GM19351 (cell line): ENCODE data around the gene PLEKHG4.

Experiments used
- ATAC-seq: cut with Tn5 transposase; IDR thresholded peaks from one replicate; pipeline ENCODE4 v1.9.1; 2021; ENCODE audit warnings: mild to moderate bottlenecking, moderate library complexity; ENCODE audit not compliant: unreplicated experiment

The PLEKHG4 gene

GRCh38 chr16:67259705-67260104, 19.6 kb upstream of the PLEKHG4 start:
- no peak for ATAC-seq

DNA sequence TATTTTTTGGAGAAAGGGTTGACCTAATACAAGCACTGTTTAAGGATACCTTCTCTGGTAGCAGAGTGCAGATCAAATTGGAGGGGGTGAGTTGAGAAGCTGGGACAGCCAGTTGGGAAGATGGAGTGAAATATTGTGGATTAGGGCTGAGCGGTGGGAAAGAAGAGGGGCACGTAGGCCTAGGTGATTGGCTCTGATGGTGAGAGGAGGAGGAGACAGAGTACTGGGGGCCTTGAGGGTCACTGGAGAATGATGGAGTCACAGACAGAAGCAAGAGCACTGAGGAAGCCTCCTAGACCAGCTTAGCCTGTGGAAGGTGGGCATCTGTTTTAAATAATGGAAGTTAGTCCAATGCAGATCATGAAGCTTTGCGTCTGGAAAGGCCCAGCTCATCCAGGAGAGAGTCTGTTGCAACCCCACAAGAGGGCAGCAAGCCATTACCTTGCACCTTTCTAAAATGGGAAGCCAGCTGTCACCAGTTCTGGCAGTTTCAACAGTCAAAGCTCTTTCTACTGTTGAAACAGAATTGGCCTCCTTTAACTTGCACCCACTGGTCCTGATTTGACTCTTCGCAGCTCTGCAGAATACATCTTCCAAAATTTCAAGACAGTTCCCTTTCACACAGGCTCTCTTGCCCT, 18.8 kb upstream of the PLEKHG4 start:
- ATAC-seq: peak; percentile 56

- ATAC-seq: no peak
Measured at GRCh38 chr16:67263201-67263600, 16.1 kb upstream of the PLEKHG4 start.

DNA sequence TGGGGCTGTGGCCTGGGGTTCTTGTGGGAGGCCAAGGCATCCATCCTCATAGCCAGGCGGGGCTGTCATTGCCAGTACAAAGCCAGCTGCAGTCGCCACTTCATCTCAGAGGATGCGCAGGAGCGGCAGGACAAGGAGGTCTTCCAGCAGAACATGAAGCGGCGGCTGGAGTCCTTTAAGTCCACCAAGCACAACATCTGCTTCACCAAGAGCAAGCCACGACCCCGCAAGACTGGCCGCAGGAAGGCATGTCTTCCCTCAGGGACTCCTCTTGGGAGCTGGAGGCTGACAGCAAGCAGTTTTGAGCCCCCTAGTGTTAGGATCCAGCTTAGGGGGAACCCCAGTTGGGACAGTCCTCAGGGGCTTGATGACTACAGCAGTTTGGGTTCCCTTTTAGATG, 15.1 kb upstream of the PLEKHG4 start:
- ATAC-seq: no peak

GRCh38 chr16:67264866-67265265, 14.5 kb upstream of the PLEKHG4 start:
- no peak for ATAC-seq

DNA sequence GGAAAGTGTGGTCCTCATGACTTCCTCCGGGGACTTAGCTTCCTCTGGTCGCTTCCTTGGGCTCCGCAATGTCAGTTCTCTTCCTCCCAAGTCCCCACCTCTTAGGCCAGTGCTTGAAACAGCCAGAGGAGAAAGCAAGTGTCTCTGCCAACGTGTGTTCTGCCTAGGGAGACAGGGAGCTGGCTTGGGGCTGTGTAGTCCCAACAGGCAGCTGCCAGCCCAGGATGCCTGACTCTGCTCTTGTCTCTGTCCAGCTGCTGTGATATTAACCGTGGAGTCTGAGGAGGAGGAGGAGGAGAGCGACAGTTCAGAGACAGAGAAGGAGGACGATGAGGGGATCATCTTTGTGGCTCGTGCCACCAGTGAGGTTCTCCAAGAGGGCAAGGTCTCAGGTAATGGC, 13.5 kb upstream of the PLEKHG4 start:
- no peak for ATAC-seq

DNA sequence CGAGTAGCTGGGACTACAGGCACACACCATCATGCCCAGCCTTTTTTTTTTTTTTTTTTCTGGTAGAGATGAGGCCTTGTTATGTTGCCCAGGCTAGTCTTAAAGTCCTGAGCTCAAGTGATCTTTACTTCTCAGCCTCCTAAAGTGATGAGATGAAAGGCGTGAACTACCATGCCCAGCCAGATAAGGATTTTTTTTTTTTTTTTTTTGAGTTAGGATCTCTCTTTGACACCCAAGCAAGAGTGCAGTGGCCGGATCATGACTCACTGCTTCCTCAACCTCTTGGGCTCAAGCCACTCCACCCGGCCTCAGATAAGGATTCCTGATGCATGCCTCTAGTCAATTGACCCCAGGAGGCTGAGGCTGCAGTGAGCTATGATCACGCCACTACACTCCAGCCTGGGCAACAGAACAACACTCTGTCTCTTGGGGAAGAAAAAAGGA, 11.2 kb upstream of the PLEKHG4 start:
- no peak for ATAC-seq

GRCh38 chr16:67269766-67270165, 9.6 kb upstream of the PLEKHG4 start:
- no peak for ATAC-seq

- no peak for ATAC-seq
Measured at GRCh38 chr16:67270931-67271338, 8.4 kb upstream of the PLEKHG4 start.

- no peak for ATAC-seq
Measured at GRCh38 chr16:67271446-67271845, 7.9 kb upstream of the PLEKHG4 start.

GRCh38 chr16:67275321-67275720, 4.0 kb upstream of the PLEKHG4 start:
- ATAC-seq: no peak

GRCh38 chr16:67277294-67277998, 1.9 kb upstream of the PLEKHG4 start:
- no peak for ATAC-seq

GRCh38 chr16:67277999-67278772, 1.1 kb upstream of the PLEKHG4 start:
- ATAC-seq: peak; percentile 14

DNA sequence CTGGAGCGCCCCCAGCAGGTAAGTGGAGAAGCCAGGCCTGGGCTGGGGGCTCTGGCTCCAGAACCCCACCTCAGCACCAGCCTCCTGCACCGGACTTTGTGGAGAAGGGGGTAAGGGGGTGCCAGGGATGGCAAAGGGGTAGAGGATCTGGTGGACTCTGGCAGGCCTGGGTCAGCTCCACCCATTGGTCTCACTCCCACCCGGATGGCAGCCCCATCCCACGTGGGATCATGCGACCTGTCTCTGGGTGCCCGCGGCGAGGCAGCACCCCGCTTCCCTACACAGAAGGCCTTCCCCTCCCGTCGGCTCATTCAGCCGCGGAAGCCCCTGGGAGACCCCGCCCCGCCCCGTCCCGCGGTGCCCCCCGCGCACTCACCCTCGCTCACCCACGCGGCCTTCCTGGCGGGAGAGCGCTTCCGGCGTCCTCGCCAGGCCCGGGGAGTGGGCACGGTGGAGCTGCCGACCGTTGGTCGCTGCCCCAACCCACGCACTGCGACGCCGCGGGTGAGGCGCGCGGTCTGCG, 498 bp upstream of the PLEKHG4 start:
- peak; percentile 49 for ATAC-seq

DNA sequence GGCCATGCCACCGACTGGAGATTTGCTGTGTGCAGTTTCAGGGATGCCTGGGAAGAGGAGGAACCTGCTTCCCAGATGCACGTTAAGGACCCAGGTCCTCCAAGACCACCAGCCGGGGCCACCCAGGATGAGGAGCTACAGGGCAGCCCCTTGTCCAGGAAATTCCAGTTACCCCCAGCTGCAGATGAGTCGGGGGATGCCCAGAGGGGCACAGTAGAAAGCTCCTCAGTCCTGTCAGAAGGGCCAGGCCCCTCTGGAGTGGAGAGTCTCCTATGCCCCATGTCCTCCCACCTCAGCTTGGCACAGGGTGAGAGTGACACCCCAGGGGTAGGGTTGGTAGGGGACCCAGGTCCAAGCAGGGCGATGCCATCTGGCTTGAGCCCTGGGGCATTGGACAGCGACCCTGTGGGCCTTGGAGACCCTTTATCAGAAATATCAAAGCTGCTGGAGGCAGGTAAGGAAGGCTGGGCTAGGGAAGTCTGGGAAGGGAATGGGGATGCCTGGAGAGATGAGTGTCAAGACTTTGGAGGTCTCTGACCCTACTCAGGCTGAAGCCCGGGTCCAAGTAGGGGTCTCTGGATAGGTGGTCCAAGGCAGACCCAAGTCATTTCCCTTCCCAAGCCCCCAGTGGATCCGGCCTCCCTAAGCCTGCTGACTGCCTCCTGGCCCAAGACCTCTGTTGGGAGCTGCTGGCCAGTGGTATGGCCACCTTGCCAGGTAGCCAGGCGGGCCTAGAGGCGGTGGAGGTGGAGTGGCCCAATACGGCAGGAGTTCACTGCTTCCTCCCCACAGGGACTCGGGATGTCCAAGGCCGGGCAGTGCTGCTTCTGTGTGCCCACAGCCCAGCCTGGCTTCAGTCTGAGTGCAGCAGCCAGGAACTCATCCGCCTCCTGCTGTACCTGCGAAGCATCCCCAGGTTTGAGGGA, 1.0 kb downstream of the PLEKHG4 start:
- ATAC-seq: no peak

- no peak for ATAC-seq
Measured at GRCh38 chr16:67281536-67282446, 2.5 kb downstream of the PLEKHG4 start.

DNA sequence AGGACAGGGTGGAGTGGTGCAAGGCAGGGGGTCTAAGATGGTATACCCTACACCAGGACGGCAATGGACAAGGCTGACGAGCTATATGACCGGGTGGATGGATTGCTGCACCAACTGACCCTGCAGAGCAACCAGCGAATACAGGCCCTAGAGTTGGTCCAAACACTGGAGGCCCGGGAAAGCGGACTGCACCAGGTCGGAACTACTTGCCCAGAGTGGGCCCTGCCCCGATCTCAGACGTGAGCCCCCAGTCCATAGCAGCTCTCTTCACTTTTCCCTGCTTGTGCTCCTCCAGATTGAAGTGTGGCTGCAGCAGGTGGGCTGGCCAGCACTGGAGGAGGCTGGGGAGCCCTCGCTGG, 3.1 kb downstream of the PLEKHG4 start:
- no peak for ATAC-seq

- ATAC-seq: no peak
Measured at GRCh38 chr16:67283039-67283825, 3.9 kb downstream of the PLEKHG4 start.
